GM19025 (cell line): Measurements from ENCODE around the gene CCDC107.
"Not testable (repeated sequence)": the region's sequence is repeated elsewhere in the genome, so short reads cannot be mapped to it uniquely, and the experiment has no call there.

Source experiments
- ATAC-seq: cut with Tn5 transposase; IDR thresholded peaks from one replicate; pipeline ENCODE4 v1.9.1; 2021; ENCODE audit warnings: mild to moderate bottlenecking, low read depth, moderate library complexity; ENCODE audit not compliant: unreplicated experiment

Gene CCDC107

GRCh38 chr9:35658137-35658967 is at the start of gene CCDC107:
Gene CCDC107, plus strand, starts transcription at chr9:35658292. Its CDS starts 88 bp downstream, at chr9:35658380.
- ATAC-seq: peak; percentile 54

DNA sequence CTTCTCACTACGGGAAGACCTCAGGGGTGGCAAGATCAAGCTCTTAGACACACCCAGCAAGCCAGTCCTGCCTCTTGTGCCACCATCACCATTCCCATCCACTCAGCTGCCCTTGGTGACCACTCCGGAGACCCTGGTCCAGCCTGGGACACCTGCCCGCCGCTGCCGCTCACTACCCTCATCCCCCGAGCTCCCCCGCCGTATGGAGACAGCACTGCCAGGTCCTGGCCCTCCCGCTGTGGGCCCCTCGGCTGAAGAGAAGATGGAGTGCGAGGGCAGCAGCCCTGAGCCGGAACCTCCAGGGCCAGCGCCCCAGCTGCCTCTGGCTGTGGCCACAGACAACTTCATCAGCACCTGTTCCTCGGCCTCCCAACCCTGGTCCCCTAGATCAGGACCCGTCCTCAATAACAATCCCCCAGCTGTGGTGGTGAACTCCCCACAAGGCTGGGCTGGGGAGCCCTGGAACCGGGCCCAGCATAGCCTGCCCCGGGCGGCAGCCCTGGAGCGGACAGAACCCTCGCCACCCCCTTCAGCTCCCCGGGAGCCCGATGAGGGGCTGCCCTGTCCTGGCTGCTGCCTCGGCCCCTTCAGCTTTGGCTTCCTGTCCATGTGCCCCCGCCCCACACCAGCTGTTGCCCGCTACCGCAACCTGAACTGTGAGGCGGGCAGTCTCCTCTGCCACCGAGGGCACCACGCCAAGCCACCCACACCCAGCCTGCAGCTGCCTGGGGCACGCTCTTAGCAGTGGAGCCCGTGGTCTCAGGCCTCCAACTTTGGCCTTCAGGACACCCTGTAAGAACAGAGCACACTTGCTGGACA is 48.9 kb upstream of the CCDC107 start:
- no peak for ATAC-seq

GRCh38 chr9:35609820-35610163 is 48.3 kb upstream of the CCDC107 start:
- ATAC-seq: no peak

DNA sequence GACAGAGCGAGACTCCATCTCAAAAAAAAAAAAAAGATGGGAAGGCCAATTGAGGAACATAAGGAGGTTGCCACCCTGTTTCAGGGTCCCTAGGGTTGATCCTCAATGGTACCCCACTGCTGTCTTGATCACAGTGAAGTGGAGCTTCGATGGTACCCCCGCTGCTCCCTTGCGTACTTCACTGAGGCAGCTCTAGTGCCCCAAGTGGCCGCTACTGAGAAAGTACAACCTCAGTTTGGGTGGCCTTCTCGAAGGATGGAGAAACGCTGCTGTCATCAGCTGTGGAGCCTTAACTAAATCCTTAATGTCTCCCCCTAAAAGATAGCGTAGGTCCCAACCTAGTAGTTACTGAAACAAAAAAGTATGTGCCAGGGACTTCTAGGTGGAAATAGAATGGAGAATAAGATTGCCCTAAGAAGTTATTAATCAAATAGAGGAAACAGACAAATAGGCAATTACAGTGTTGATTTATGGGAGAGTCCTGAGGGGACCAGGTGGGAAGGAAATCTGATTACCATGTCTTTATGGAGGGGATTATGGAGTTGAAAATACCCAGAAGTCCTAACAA is 46.8 kb upstream of the CCDC107 start:
- ATAC-seq: no peak

- ATAC-seq: not testable (repeated sequence)
Observed at GRCh38 chr9:35612066-35612465, 46.0 kb upstream of the CCDC107 start.

GRCh38 chr9:35612843-35613242 is 45.2 kb upstream of the CCDC107 start:
- ATAC-seq: no peak

DNA sequence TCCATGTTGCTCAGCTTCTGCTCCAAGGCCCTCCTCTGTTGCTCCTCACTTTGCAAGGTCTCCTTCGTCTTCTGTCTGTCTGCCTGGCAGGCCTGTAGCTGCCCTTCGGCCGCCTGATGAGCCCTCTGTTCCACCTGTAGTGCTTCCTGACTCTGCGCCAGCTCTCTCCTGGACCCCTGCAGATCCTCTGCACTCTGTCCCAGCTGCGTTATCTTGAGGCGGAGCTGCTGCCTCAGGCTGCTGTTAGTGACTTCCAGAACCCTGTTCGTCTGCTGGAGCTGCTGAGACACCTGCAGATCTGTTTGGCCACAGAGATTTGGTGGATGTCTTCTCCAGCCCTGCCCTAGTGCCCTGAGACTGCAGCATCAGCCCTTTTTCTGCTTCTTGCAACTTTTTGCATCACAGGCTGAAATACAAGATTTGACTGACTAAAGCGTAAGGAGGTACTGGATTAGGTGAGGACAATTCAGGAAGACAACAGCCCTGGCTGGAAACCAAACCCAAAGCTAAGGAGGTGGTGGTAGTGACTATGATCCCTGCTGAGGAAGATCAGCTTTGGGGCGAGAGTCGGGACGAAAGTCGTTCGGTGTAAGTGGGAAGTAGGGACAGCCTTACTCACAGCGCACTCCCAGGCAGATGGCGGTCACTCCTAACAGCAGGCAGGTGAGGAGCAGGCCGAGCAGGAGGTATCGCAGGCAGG is 42.0 kb upstream of the CCDC107 start:
- ATAC-seq: no peak

DNA sequence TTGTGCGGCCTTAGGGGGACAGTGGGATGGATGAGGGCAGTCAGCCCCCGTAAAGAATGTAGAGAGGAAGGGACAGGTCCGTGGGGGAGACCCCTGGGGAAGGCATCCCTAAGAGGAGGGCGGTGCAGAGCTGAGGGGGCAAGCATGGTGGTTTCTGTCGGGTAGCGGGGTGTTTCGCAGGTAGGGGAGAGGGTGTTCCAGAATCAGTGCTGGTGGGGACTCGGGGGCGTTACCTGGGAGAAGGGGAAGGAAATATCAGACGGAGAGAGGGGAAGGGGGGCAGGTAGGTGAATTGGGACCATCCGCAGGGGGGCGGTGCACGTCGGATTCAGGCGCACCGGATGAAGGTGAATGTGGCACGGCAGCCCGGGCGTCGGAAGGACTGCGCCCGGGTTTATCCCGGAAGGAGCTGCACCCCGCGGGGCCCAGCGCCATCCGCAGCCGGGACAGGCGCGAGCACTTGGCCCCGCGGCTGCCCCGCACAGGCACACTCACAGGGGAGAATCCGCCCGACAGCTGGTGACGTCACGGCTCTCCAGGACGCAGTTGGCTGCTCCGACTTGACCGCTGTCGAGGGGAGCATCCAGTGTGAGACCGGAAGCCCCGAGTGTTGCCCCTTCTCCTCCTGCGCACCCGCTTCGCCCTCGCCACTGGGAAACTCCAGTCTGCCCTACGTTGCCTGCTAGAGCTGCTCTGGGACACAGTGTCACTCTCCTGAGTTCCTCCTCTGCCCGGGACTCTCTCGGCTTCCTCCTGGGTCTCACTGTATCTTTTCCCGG is 41.2 kb upstream of the CCDC107 start:
- peak; percentile 40 for ATAC-seq

DNA sequence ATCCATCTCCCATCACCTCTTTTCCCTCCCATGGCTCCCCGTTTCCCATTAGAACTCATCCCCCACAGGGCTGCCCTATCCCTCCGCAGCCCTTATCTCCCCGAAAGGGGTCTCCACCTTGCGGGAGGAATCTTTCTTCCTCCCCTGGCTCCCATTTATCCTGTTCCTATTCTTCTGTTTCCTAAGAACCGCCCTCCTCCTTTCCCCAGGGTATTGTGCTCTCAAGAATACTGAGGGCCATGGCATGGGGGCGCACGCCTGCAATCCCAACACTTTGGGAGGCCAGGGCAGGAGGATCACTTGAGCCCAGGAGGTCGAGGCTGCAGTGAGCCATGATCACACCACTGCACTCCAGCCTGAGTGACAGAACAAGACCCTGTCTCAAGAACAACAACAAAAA is 40.5 kb upstream of the CCDC107 start:
- ATAC-seq: no peak

DNA sequence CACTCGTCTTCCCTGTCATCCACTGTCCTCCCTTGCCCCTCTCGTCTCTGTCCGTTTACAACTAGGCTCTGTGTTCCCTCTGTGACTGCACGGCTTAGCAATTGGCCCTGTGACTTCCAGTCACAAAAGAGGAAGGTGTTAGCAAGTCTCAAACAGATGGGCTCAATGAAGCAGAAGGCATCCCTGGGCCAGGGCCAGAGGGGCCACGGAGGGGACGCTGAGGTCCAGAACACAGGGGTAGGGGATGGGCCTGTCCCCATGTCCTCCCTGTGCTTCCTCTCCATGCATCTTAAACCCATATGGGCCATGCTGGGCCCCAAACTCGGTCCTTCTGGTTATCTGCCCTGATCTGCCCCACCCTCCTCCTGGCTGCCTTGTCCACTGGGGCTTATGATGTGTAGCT is 39.8 kb upstream of the CCDC107 start, which contains the start of gene CD72:
Gene CD72 (minus strand): TSS at position 89 of the 403 bp plus-strand sequence. CDS start 110 bp downstream, outside the sequence.
- ATAC-seq: no peak

GRCh38 chr9:35618854-35619799 is 39.0 kb upstream of the CCDC107 start:
- ATAC-seq: peak; percentile 43

GRCh38 chr9:35619800-35620158 is 38.3 kb upstream of the CCDC107 start:
- peak; percentile 52 for ATAC-seq

DNA sequence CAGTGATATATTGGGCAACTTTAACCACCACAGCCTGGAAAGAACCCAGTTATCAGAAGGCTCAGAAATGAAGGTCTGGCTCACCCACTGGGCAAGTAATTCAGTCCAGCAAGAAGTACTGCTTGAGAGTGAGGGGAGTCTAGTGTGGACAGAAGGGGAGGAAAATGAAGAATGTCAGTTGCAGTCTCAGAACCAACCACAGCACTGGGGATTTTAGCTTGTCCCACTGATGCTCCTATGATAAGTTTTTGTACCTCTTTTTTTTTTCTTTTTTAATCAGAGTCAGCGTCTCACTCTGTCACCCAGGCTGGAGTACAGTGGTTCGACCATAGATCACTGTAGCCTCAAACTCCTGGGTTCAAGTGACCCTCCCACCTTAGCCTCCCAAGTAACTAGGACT is 30.5 kb upstream of the CCDC107 start:
- no peak for ATAC-seq

DNA sequence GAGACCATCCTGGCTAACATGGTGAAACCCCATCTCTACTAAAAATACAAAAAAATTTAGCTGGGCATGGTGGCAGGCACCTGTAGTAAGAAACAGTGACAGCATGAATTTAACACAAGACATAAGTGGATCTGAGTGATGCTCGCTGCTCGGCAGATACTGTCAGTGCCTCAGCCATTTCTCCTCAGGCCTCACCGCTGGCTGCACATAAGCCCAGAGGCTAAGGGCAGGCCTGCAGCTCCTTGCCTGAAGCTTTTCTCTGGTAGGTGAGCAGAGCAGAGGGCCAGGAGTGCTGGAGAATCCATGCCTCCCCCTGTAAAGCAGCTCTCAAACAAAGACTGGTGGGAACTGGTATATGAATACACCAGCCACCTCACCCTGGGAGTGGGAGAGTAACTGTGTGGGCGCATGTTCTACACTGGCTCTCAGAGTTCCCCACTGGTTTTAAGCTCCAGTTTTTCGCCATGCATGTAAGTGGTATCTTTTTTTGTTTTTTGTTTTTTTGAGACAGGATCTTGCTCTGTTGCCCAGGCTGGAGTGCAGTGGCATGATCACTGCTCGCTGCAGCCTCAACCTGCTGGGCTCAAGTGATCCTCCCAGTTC is 29.6 kb upstream of the CCDC107 start:
- ATAC-seq: no peak

DNA sequence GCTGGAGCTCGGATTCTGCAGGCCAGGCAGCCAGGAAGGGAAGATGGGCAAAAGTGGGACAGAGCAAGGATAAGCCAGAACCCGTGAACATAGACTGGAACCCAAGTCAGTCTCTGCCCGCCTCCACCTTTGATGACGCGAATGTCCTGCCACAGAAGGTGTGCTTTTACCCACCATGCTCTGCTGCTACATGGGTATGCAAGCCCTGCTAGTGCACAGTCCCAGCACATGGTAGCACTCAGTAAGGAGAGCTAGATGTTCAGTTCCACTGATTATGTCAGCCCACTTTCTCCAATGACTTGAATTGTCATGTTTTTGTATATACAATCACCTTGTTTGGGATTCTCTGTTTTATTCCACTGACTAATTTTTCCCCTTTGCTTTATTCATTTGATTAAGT is 28.5 kb upstream of the CCDC107 start:
- ATAC-seq: no peak

- ATAC-seq: no peak
Observed at GRCh38 chr9:35635730-35636129, 22.4 kb upstream of the CCDC107 start.

- no peak for ATAC-seq
Observed at GRCh38 chr9:35636135-35636876, 21.8 kb upstream of the CCDC107 start.

DNA sequence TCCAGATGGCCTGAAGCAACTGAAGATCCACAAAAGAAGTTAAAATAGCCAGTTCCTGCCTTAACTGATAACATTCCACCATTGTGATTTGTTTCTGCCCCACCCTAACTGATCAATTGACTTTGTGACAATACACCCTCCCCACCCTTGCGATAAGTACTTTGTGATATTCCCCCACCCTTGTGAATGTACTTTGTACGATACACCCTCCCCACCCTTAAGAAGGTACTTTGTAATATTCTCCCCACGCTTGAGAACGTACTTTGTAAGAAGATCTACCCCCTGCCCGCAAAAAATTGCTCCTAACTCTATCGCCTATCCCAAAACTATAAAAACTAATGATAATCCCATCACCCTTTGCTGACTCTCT is 21.2 kb upstream of the CCDC107 start:
- not testable (repeated sequence) for ATAC-seq
